H9 (cell line): ENCODE data around the gene SLC1A5. TPM values are rescaled to one million over a fixed set of nuclear protein-coding genes. Genes with fewer than 3 reads are reported as not detected.

ENCODE experiments used
- DNase-seq: peaks from one replicate; pipeline ENCODE4 v3.0.0-alpha.2; 2017
- H2AFZ ChIP-seq: one replicate; pipeline ENCODE4 v1.6.1; 2013; ENCODE audit warnings: mild to moderate bottlenecking, low read length, control low read depth, moderate library complexity
- H2AK5ac ChIP-seq: 2 replicates; pipeline ENCODE4 v1.6.1; 2013; ENCODE audit warnings: low read length, control low read depth, mixed read lengths; ENCODE audit not compliant: insufficient read length
- H2BK120ac ChIP-seq: one replicate; pipeline ENCODE4 v1.6.1; 2013; ENCODE audit warnings: low read depth, mild to moderate bottlenecking, low read length, control low read depth, inconsistent platforms; ENCODE audit not compliant: poor library complexity, severe bottlenecking
- H2BK12ac ChIP-seq: 2 replicates; pipeline ENCODE4 v1.6.1; 2013; ENCODE audit warnings: low read length, control low read depth, mixed read lengths, low read depth; ENCODE audit not compliant: insufficient read length
- H2BK15ac ChIP-seq: 2 replicates; pipeline ENCODE4 v1.6.1; 2013; ENCODE audit warnings: low read depth, low read length, control low read depth
- H2BK20ac ChIP-seq: one replicate; pipeline ENCODE4 v1.6.1; 2013; ENCODE audit warnings: low read depth, mild to moderate bottlenecking, low read length, control low read depth, inconsistent platforms; ENCODE audit not compliant: poor library complexity, severe bottlenecking
- H2BK5ac ChIP-seq: 2 replicates; pipeline ENCODE4 v1.6.1; 2013; ENCODE audit warnings: low read length, control low read depth, mixed read lengths; ENCODE audit not compliant: insufficient read length
- H3K14ac ChIP-seq: 2 replicates; pipeline ENCODE4 v1.6.1; 2013; ENCODE audit warnings: low read length, control low read depth; ENCODE audit not compliant: insufficient read depth
- H3K18ac ChIP-seq: 2 replicates; pipeline ENCODE4 v1.6.1; 2013; ENCODE audit warnings: low read depth, mild to moderate bottlenecking, mixed read lengths, low read length, control low read depth; ENCODE audit not compliant: insufficient read length
- H3K23ac ChIP-seq: 2 replicates; pipeline ENCODE4 v1.6.1; 2013; ENCODE audit warnings: low read length, control low read depth, mixed read lengths, low read depth; ENCODE audit not compliant: insufficient read length
- H3K23me2 ChIP-seq: 2 replicates; pipeline ENCODE4 v1.6.1; 2013; ENCODE audit warnings: low read depth, mild to moderate bottlenecking, mixed read lengths, low read length, control low read depth; ENCODE audit not compliant: insufficient read length, poor library complexity, severe bottlenecking
- H3K27ac ChIP-seq: 2 replicates; pipeline ENCODE4 v1.5.1; 2013; ENCODE audit warnings: low read length, control low read depth, mixed read lengths, low read depth; ENCODE audit not compliant: insufficient read length
- H3K27me3 ChIP-seq: 2 replicates; pipeline ENCODE4 v1.6.1; 2013; ENCODE audit warnings: low read length, control low read depth, inconsistent platforms; ENCODE audit not compliant: insufficient read depth
- H3K4ac ChIP-seq: 2 replicates; pipeline ENCODE4 v1.6.1; 2013; ENCODE audit warnings: low read depth, mild to moderate bottlenecking, control low read depth, inconsistent platforms, low read length, moderate library complexity
- H3K4me1 ChIP-seq: 2 replicates; pipeline ENCODE4 v1.6.1; 2013; ENCODE audit warnings: low read length, control low read depth, inconsistent platforms; ENCODE audit not compliant: insufficient read depth
- H3K4me2 ChIP-seq: 2 replicates; pipeline ENCODE4 v1.6.1; 2013; ENCODE audit warnings: low read length, control low read depth, mixed read lengths; ENCODE audit not compliant: insufficient read length, insufficient read depth
- H3K56ac ChIP-seq: 2 replicates; pipeline ENCODE4 v1.6.1; 2013; ENCODE audit warnings: low read depth, mild to moderate bottlenecking, mixed read lengths, low read length, control low read depth; ENCODE audit not compliant: insufficient read length
- H3K79me1 ChIP-seq: 2 replicates; pipeline ENCODE4 v1.6.1; 2013; ENCODE audit warnings: low read depth, mild to moderate bottlenecking, moderate library complexity, low read length, control low read depth, inconsistent platforms; ENCODE audit not compliant: insufficient read depth, poor library complexity, severe bottlenecking
- H3K79me2 ChIP-seq: 2 replicates; pipeline ENCODE4 v1.6.1; 2013; ENCODE audit warnings: low read length, control low read depth, inconsistent platforms; ENCODE audit not compliant: insufficient read depth
- H3K9ac ChIP-seq: 2 replicates; pipeline ENCODE4 v1.6.1; 2013; ENCODE audit warnings: low read length, control low read depth, mixed read lengths; ENCODE audit not compliant: insufficient read length; ENCODE audit errors: extremely low read depth
- H3K9me3 ChIP-seq: one replicate; pipeline ENCODE4 v1.6.1; 2013; ENCODE audit warnings: low read depth, low read length, inconsistent platforms; ENCODE audit not compliant: control insufficient read depth
- H3T11ph ChIP-seq: one replicate; pipeline ENCODE4 v1.6.1; 2013; ENCODE audit warnings: mild to moderate bottlenecking, low read length, control low read depth, inconsistent platforms
- H4K20me1 ChIP-seq: one replicate; pipeline ENCODE4 v1.6.1; 2013; ENCODE audit not compliant: control insufficient read depth, insufficient read length, insufficient read depth
- H4K5ac ChIP-seq: 2 replicates; pipeline ENCODE4 v1.6.1; 2013; ENCODE audit warnings: low read depth, mild to moderate bottlenecking, mixed read lengths, low read length, control low read depth; ENCODE audit not compliant: insufficient read length
- H4K8ac ChIP-seq: replicated peaks from 2 replicates; pipeline ENCODE4 v1.6.1; 2013; ENCODE audit warnings: low read length, control low read depth, mixed read lengths, low read depth; ENCODE audit not compliant: insufficient read length
- H4K91ac ChIP-seq: 2 replicates; pipeline ENCODE4 v1.6.1; 2013; ENCODE audit warnings: low read depth, mild to moderate bottlenecking, moderate library complexity, mixed read lengths, low read length, control low read depth; ENCODE audit not compliant: insufficient read length
- H3K27ac Mint-ChIP-seq, 3 experiments: 2 replicates in 2 of 3; 3 replicates in 1 of 3; pipeline ENCODE4 v1.8.0; 2020 to 2021; ENCODE audit warnings: mixed read lengths in 3 of 3, mild to moderate bottlenecking in 1 of 3, moderate library complexity in 1 of 3
- H3K27me3 Mint-ChIP-seq: 2 replicates; pipeline ENCODE4 v1.8.0; 2021; ENCODE audit warnings: low read depth, mild to moderate bottlenecking, moderate library complexity, mixed read lengths
- H3K36me3 Mint-ChIP-seq, 3 experiments: 2 replicates in 2 of 3; 3 replicates in 1 of 3; pipeline ENCODE4 v1.8.0; 2020 to 2021; ENCODE audit warnings: low read depth in 3 of 3, mixed read lengths in 3 of 3; ENCODE audit not compliant: insufficient read depth in 1 of 3
- H3K4me1 Mint-ChIP-seq, 2 experiments: 2 replicates each; pipeline ENCODE4 v1.8.0; 2020; ENCODE audit warnings: mixed read lengths in 2 of 2
- H3K4me3 Mint-ChIP-seq, 2 experiments: 2 replicates in 1 of 2; 3 replicates in 1 of 2; pipeline ENCODE4 v1.8.0; 2020 to 2021; ENCODE audit warnings: mild to moderate bottlenecking in 2 of 2, mixed read lengths in 2 of 2, moderate library complexity in 1 of 2
- H3K9me3 Mint-ChIP-seq, 2 experiments: 2 replicates in 1 of 2; 3 replicates in 1 of 2; pipeline ENCODE4 v1.8.0; 2020; ENCODE audit warnings: mild to moderate bottlenecking in 2 of 2, mixed read lengths in 2 of 2, moderate library complexity in 1 of 2
- WGBS: extraction: QIAGEN DNeasy Blood & Tissue Kit; methylation state at CpG from one replicate; pipeline ENCODE4 v1.1.7; 2013; ENCODE audit warnings: missing lambda C conversion rate, low lambda C conversion rate, mixed read lengths; ENCODE audit not compliant: insufficient read length; ENCODE audit errors: extremely low coverage; 5-methylcytosine and 5-hydroxymethylcytosine counted together
- total RNA-seq: library from RNA; stranded (reverse); gene quantifications from 2 replicates; pipeline ENCODE4 v1.2.1, GENCODE V29; 2021
- TF ChIP-seq, protein P1 (sequence below): fragments of 200-600 bp; sonication (generic); conservative IDR thresholded peaks from 3 replicates; pipeline ENCODE4 v1.8.0; 2021; ENCODE audit warnings: antibody characterized with exemption, mild to moderate bottlenecking

Gene SLC1A5
- total RNA-seq, 1 experiment from 2014 or later: 258 TPM

DNA sequence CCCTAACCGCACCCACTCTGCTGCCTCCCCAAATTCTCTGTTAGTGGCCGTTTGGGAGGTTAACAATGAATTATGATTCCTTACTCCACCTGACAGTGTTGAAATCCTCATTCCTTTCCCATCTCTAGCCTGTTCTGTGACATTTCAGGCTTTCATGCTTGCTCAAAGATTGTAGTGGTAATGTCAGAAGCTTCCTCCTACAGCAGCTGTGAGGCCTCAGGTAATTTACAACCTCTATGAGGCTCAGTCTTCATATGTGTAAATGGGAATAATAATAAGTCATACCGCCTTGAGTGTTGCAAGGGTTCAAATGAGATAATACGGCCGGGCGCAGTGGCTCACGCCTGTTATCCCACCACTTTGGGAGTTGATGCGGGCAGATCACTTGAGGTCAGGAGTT is 977 bp upstream of the SLC1A5 start:
- H3K23ac ChIP-seq: no peak overlapping the region
- no peak overlapping the region for H3K9ac ChIP-seq
- no peak overlapping the region for H2BK5ac ChIP-seq
- H3K14ac ChIP-seq: no peak overlapping the region
- peaks cover 19% of the 10 kb centered on the region for H3K23me2 ChIP-seq
- H3K27ac Mint-ChIP-seq: no peak overlapping the region; a peak in 1 of 7 replicates
- H4K5ac ChIP-seq: no peak overlapping the region
- no peak overlapping the region for H4K8ac ChIP-seq
- H2AK5ac ChIP-seq: peak overlapping the region; percentile 43
- H3K27me3 Mint-ChIP-seq: peaks cover 18% of the 10 kb centered on the region
- H4K20me1 ChIP-seq: peaks cover 4% of the 10 kb centered on the region
- no peak overlapping the region for H2BK15ac ChIP-seq
- H3K18ac ChIP-seq: peak overlapping the region; percentile 17
- H3K27ac ChIP-seq: no peak overlapping the region
- no peak overlapping the region for H3T11ph ChIP-seq
- no peaks in the 10 kb centered on the region; a peak in 1 of 5 replicates for H3K9me3 Mint-ChIP-seq
- peaks cover 14 to 26% of the 10 kb centered on the region in 2 experiments for H3K4me1 Mint-ChIP-seq
- no peak overlapping the region for H3K4me2 ChIP-seq
- H3K4me1 ChIP-seq: peaks cover 5% of the 10 kb centered on the region; the same call in 1 of the 2 replicates
- no peak overlapping the region for H3K56ac ChIP-seq
- WGBS: no CpG with 5 or more reads among the region's 8 CpGs
- H3K79me2 ChIP-seq: peaks cover 28% of the 10 kb centered on the region; the same call in 1 of the 2 replicates
- peaks cover 13 to 25% (median 19%) of the 10 kb centered on the region in 3 experiments for H3K36me3 Mint-ChIP-seq
- no peaks in the 10 kb centered on the region for H3K9me3 ChIP-seq
- no peaks in the 10 kb centered on the region; the same call in 1 of the 2 replicates for H3K27me3 ChIP-seq
- peak overlapping the region in 1 of 2 experiments; percentile 42; a peak in 2 of 5 replicates for H3K4me3 Mint-ChIP-seq
- no peak overlapping the region for H2BK12ac ChIP-seq
- no peaks in the 10 kb centered on the region for H3K79me1 ChIP-seq
- H2BK120ac ChIP-seq: peak overlapping the region; percentile 28
- TF ChIP-seq, protein P1, sequence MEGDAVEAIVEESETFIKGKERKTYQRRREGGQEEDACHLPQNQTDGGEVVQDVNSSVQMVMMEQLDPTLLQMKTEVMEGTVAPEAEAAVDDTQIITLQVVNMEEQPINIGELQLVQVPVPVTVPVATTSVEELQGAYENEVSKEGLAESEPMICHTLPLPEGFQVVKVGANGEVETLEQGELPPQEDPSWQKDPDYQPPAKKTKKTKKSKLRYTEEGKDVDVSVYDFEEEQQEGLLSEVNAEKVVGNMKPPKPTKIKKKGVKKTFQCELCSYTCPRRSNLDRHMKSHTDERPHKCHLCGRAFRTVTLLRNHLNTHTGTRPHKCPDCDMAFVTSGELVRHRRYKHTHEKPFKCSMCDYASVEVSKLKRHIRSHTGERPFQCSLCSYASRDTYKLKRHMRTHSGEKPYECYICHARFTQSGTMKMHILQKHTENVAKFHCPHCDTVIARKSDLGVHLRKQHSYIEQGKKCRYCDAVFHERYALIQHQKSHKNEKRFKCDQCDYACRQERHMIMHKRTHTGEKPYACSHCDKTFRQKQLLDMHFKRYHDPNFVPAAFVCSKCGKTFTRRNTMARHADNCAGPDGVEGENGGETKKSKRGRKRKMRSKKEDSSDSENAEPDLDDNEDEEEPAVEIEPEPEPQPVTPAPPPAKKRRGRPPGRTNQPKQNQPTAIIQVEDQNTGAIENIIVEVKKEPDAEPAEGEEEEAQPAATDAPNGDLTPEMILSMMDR: no peak
- no peak overlapping the region for H4K91ac ChIP-seq
- H3K4ac ChIP-seq: no peak overlapping the region
- no peak overlapping the region for H2AFZ ChIP-seq
- DNase-seq: no peak
- no peak overlapping the region for H2BK20ac ChIP-seq
